Nephron (organoid): ENCODE data around the gene POLG2.
"Not testable (repeated sequence)": the region's sequence is repeated elsewhere in the genome, so short reads cannot be mapped to it uniquely, and the experiment has no call there.

Source experiments
- H3K27ac Mint-ChIP-seq, 3 experiments: 2 replicates each; pipeline ENCODE4 v1.8.0; 2020; ENCODE audit warnings: mixed read lengths in 3 of 3, mild to moderate bottlenecking in 2 of 3, moderate library complexity in 1 of 3
- H3K27me3 Mint-ChIP-seq: 2 replicates; pipeline ENCODE4 v1.8.0; 2021; ENCODE audit warnings: low read depth, mild to moderate bottlenecking, moderate library complexity, mixed read lengths
- H3K36me3 Mint-ChIP-seq: 2 replicates; pipeline ENCODE4 v1.8.0; 2020; ENCODE audit warnings: low read depth, mixed read lengths
- H3K4me1 Mint-ChIP-seq: 2 replicates; pipeline ENCODE4 v1.8.0; 2020; ENCODE audit warnings: mixed read lengths
- H3K4me3 Mint-ChIP-seq, 3 experiments: 2 replicates each; pipeline ENCODE4 v1.8.0; 2020; ENCODE audit warnings: mild to moderate bottlenecking in 3 of 3, mixed read lengths in 3 of 3, moderate library complexity in 2 of 3
- H3K9me3 Mint-ChIP-seq: 2 replicates; pipeline ENCODE4 v1.8.0; 2020; ENCODE audit warnings: mixed read lengths
- CTCF ChIP-seq, 3 experiments: fragments of 200-600 bp; sonication (generic); IDR thresholded peaks; one replicate each; pipeline ENCODE4 v1.5.0; 2021; ENCODE audit warnings: antibody characterized with exemption in 3 of 3; ENCODE audit not compliant: unreplicated experiment in 3 of 3

Gene POLG2

GRCh38 chr17:64471440-64471839 is 25.4 kb downstream of the POLG2 start:
- TF ChIP-seq CTCF (IDR thresholded peaks at IDR 0.05; ENCODE audit: unreplicated experiment in 3 of 3), result no peak
- H3K27ac Mint-ChIP-seq, result no peak overlapping the region
- H3K36me3 Mint-ChIP-seq, result no peaks in the 10 kb centered on the region
- no peaks in the 10 kb centered on the region for H3K4me1 Mint-ChIP-seq
- no peaks in the 10 kb centered on the region for H3K9me3 Mint-ChIP-seq
- no peak overlapping the region for H3K4me3 Mint-ChIP-seq
- peaks cover 7% of the 10 kb centered on the region for H3K27me3 Mint-ChIP-seq

- Mint-ChIP-seq H3K27ac (no peak overlapping the region), H3K9me3 (no peaks in the 10 kb centered on the region), H3K4me3 (no peak overlapping the region), H3K4me1 (no peaks in the 10 kb centered on the region), H3K27me3 (peaks cover 7% of the 10 kb centered on the region), H3K36me3 (no peaks in the 10 kb centered on the region)
- TF ChIP-seq CTCF (IDR thresholded peaks at IDR 0.05; ENCODE audit: unreplicated experiment in 3 of 3), result no peak
Measured at GRCh38 chr17:64470625-64471024, 26.2 kb downstream of the POLG2 start.

GRCh38 chr17:64466834-64467233 is 30.0 kb downstream of the POLG2 start:
- H3K27me3 Mint-ChIP-seq, H3K4me1 Mint-ChIP-seq, H3K4me3 Mint-ChIP-seq, H3K9me3 Mint-ChIP-seq, H3K36me3 Mint-ChIP-seq, H3K27ac Mint-ChIP-seq: not testable (repeated sequence)

- H3K27ac Mint-ChIP-seq, result peak overlapping the region in 1 of 3 experiments; percentile 27
- no peaks in the 10 kb centered on the region for H3K36me3 Mint-ChIP-seq
- no peak overlapping the region for H3K4me3 Mint-ChIP-seq
- H3K4me1 Mint-ChIP-seq, result peaks cover 5% of the 10 kb centered on the region
- TF ChIP-seq CTCF (IDR thresholded peaks at IDR 0.05; ENCODE audit: unreplicated experiment in 3 of 3), result no peak
- no peaks in the 10 kb centered on the region for H3K9me3 Mint-ChIP-seq
- peaks cover 7% of the 10 kb centered on the region for H3K27me3 Mint-ChIP-seq
Measured at GRCh38 chr17:64466019-64466735, 30.7 kb downstream of the POLG2 start.

GRCh38 chr17:64461788-64462187 is 35.1 kb downstream of the POLG2 start:
- no peak for TF ChIP-seq CTCF (IDR thresholded peaks at IDR 0.05; ENCODE audit: unreplicated experiment in 3 of 3)
- Mint-ChIP-seq H3K9me3 (no peaks in the 10 kb centered on the region), H3K4me1 (peaks cover 5% of the 10 kb centered on the region), H3K27ac (no peak overlapping the region), H3K4me3 (no peak overlapping the region), H3K36me3 (no peaks in the 10 kb centered on the region), H3K27me3 (no peaks in the 10 kb centered on the region)

- Mint-ChIP-seq H3K36me3 (no peaks in the 10 kb centered on the region), H3K9me3 (no peaks in the 10 kb centered on the region), H3K4me1 (peaks cover 5% of the 10 kb centered on the region), H3K27me3 (no peaks in the 10 kb centered on the region), H3K4me3 (no peak overlapping the region), H3K27ac (peak overlapping the region in 1 of 3 experiments; percentile 1)
- no peak for TF ChIP-seq CTCF (IDR thresholded peaks at IDR 0.05; ENCODE audit: unreplicated experiment in 3 of 3)
Measured at GRCh38 chr17:64460955-64461354, 35.9 kb downstream of the POLG2 start.

- not testable (repeated sequence) for H3K4me1 Mint-ChIP-seq, H3K36me3 Mint-ChIP-seq, H3K27me3 Mint-ChIP-seq, H3K4me3 Mint-ChIP-seq, H3K27ac Mint-ChIP-seq, H3K9me3 Mint-ChIP-seq
Measured at GRCh38 chr17:64459818-64460217, 37.0 kb downstream of the POLG2 start.
